Neutrophil (primary cell): Measurements from ENCODE around the gene TMEM101.
"Not testable (repeated sequence)": the region's sequence is repeated elsewhere in the genome, so short reads cannot be mapped to it uniquely, and the experiment has no call there.

Experiments
- H3K27ac ChIP-seq: fragments of 200-600 bp; sonication (generic); 2 replicates; pipeline ENCODE4 v1.5.1; 2016; ENCODE audit warnings: mild to moderate bottlenecking, moderate library complexity
- H3K27me3 ChIP-seq: fragments of 200-600 bp; sonication (generic); 2 replicates; pipeline ENCODE4 v1.6.0; 2016; ENCODE audit warnings: mild to moderate bottlenecking
- H3K36me3 ChIP-seq: fragments of 200-600 bp; sonication (generic); 2 replicates; pipeline ENCODE4 v1.5.1; 2017
- H3K4me1 ChIP-seq, 2 experiments: fragments of 200-600 bp in 1 of 2; sonication (generic) in 1 of 2; 1 replicate in 1 of 2; 2 replicates in 1 of 2; pipeline versions ENCODE4 v1.5.1 to v1.6.1; 2013 to 2016; ENCODE audit warnings: low read depth in 1 of 2, low read length in 1 of 2, mild to moderate bottlenecking in 1 of 2, moderate library complexity in 1 of 2; ENCODE audit not compliant: control insufficient read depth in 1 of 2, insufficient read depth in 1 of 2
- H3K4me3 ChIP-seq, 2 experiments: fragments of 200-600 bp in 1 of 2; sonication (generic) in 1 of 2; 1 replicate in 1 of 2; 2 replicates in 1 of 2; pipeline ENCODE4 v1.5.1; 2013 to 2016; ENCODE audit warnings: low read depth in 1 of 2, low read length in 1 of 2, mild to moderate bottlenecking in 1 of 2, moderate library complexity in 1 of 2
- H3K9me3 ChIP-seq: fragments of 200-600 bp; sonication (generic); 2 replicates; pipeline ENCODE4 v1.5.1; 2016
- TF ChIP-seq, protein P1 (sequence below): fragments of 200-600 bp; sonication (generic); IDR thresholded peaks from 2 replicates; pipeline ENCODE4 v1.5.1; 2016; ENCODE audit warnings: antibody characterized with exemption

Gene TMEM101

DNA sequence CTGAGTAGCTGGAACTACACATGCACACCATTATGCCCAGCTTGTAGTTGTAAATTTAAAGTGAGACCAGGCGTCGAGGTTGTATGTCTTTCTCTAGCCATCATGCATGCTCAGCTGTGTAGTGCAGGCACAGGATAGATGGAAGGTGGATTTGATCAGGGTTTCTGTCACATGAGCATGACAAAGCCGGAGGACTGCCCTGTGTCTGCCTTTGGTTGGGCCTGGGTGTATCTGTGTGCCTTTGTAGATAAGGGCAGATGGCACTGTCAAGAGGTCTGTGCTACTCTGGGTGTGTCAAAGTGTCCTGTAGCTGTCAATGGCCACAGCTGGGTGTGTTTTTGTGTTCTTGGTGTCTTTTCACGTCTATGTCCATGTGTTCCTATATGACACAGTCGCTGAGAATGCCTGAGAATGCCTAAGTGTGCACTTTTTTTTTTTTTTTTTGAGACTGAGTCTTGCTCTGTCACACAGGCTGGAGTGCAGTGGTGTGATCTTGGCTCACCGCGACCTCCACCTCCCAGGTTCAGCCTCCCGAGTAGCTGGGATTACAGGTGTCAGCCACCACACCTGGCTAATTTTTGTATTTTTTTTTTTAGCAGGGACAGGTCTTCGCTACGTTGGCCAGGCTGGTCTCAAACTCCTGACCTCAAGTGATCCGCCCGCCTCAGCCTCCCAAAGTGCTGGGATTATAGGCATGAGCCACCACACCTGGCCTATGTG is 14.5 kb downstream of the TMEM101 start:
- no peaks in the 10 kb centered on the region for H3K27me3 ChIP-seq
- no peaks in the 10 kb centered on the region for H3K36me3 ChIP-seq
- H3K4me1 ChIP-seq: peaks cover 6 to 7% of the 10 kb centered on the region in 2 experiments
- no peak overlapping the region for H3K27ac ChIP-seq
- H3K4me3 ChIP-seq: no peak overlapping the region
- H3K9me3 ChIP-seq: no peaks in the 10 kb centered on the region
- TF ChIP-seq, protein P1, sequence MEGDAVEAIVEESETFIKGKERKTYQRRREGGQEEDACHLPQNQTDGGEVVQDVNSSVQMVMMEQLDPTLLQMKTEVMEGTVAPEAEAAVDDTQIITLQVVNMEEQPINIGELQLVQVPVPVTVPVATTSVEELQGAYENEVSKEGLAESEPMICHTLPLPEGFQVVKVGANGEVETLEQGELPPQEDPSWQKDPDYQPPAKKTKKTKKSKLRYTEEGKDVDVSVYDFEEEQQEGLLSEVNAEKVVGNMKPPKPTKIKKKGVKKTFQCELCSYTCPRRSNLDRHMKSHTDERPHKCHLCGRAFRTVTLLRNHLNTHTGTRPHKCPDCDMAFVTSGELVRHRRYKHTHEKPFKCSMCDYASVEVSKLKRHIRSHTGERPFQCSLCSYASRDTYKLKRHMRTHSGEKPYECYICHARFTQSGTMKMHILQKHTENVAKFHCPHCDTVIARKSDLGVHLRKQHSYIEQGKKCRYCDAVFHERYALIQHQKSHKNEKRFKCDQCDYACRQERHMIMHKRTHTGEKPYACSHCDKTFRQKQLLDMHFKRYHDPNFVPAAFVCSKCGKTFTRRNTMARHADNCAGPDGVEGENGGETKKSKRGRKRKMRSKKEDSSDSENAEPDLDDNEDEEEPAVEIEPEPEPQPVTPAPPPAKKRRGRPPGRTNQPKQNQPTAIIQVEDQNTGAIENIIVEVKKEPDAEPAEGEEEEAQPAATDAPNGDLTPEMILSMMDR: no peak

DNA sequence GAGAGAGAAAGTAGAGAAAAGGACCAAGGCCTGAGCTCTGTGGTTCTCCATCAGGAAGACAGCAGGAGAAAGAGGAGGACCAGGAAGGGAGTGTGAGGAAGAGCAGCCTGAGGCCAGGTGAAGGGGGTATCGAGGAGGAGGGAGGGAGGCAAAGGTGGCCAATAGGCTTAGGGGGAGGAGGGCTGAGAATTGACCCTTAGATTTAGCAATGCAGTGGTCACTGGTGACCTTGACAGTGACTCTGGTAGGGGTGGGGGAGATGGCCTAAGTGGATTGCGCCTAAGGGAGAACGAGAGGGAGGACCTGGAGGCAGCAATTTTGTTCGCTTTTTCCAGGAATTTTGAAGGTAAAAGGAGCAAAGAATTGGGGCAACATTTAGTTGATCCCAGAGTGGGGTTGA is 15.7 kb downstream of the TMEM101 start:
- TF ChIP-seq, protein P1: no peak
- Histone ChIP-seq H3K4me1 (no peaks in the 10 kb centered on the region), H3K27me3 (no peaks in the 10 kb centered on the region), H3K9me3 (no peaks in the 10 kb centered on the region), H3K4me3 (no peak overlapping the region), H3K36me3 (no peaks in the 10 kb centered on the region), H3K27ac (no peak overlapping the region)

DNA sequence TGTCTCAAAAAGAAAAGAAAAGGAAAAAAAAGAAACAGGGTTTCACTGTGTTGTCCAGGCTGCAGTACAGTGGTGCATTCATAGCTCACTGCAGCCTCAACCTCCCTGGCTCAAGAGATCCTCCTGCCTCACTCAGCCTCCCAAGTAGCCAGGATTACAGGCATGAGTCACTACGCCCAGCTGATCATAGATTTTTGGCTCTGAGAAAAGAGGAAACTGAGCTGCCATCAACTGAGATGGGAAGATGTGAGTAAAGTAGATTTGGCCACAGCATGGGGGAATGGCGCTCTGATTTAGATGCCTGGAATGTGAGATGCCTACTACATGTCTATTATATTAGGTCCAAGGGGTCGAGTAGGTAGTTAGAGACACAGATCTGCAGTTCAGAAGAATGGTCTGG is 16.2 kb downstream of the TMEM101 start:
- Histone ChIP-seq H3K9me3 (no peaks in the 10 kb centered on the region), H3K27me3 (no peaks in the 10 kb centered on the region), H3K36me3 (no peaks in the 10 kb centered on the region), H3K27ac (no peak overlapping the region), H3K4me3 (no peak overlapping the region), H3K4me1 (no peaks in the 10 kb centered on the region)
- TF ChIP-seq, protein P1: no peak

DNA sequence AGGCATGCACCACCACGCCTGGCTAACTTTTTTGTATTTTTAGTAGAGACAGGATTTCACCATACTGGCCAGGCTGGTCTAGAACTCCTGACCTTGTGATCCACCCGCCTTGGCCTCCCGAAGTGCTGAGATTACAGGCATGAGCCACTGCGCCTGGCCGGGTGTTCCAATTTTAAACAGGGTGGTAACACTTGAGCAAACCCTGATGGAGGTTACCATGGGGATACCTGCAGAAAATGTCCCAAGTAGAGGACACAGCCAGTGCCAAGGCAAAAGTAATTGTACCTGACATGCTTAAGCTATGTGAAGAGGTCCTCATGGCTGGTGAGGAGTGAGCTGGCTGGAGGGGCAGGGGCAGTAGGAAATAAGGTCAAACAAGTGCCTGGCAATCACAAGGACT is 17.6 kb downstream of the TMEM101 start:
- not testable (repeated sequence) for H3K4me3 ChIP-seq, H3K4me1 ChIP-seq, H3K9me3 ChIP-seq, H3K27me3 ChIP-seq, H3K27ac ChIP-seq, H3K36me3 ChIP-seq

DNA sequence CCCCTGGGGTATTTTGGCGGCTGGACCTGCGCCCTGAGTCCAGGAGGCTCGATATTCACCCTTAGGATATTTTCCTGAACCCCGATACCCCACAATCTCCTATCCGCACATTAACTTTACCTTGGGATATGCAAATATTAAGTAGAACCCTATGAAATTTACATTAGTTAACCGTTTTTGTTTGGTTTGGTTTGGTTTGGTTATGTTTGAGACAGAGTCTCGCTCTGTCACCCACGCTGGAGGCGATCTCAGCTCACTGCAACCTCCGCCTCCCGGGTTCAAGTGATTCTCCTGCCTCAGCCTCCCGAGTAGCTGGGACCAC is 19.7 kb downstream of the TMEM101 start:
- H3K4me1 ChIP-seq: no peaks in the 10 kb centered on the region
- no peaks in the 10 kb centered on the region for H3K36me3 ChIP-seq
- H3K9me3 ChIP-seq: no peaks in the 10 kb centered on the region
- no peak overlapping the region for H3K27ac ChIP-seq
- TF ChIP-seq, protein P1: no peak
- no peaks in the 10 kb centered on the region for H3K27me3 ChIP-seq
- H3K4me3 ChIP-seq: no peak overlapping the region

DNA sequence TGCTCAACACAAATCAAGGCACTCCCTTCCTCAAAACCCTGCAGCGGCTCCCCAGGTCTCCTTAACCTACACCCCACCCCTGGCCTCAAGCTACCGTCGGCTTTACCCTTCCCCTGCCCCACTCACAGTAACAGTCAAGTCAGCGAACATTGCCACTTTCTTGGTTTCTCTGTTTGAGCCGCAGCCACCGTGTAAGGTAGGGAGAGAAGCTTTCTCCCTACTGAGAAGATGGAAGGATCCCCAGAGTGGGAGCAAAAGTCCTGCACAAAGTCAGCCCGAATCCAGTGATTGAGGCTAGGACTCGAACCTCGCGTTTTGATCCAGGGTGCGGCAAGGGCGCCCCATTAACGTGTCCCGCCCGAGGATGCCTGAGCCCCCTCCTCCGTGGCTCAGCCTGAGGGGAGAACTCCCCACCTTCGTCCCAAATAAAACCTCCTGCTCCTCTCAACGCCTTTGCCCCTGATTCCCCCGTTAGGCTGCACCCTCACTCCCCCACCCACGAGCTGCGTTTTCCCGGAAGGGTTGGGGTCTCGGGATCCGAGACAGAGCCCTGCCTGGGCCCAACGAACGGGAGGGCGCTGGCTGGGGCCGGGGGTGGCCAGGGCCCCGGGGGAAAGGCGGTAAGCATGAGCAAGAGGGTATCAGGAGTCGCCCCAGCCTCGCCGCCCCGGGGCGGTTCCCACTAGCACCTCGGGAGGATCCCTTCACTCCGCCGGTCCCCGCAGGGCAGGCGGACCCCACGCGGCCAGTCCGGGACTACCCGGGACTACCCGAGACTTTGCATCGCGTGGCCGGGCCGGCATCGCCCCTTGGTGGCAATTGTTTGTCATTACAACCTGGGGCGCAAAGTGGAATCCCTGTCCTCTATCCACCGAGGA is 20.3 kb downstream of the TMEM101 start:
- Histone ChIP-seq H3K4me3 (no peak overlapping the region), H3K27me3 (no peaks in the 10 kb centered on the region), H3K4me1 (no peaks in the 10 kb centered on the region), H3K27ac (no peak overlapping the region), H3K9me3 (no peaks in the 10 kb centered on the region), H3K36me3 (no peaks in the 10 kb centered on the region)
- TF ChIP-seq, protein P1: no peak
